ENCODE data around the gene PPCS. TPM values are rescaled to one million over a fixed set of nuclear protein-coding genes. Genes with fewer than 3 reads are reported as not detected.

PPCS gene
- total RNA-seq, 1 experiment from 2014 or later = 53.2 TPM

Other genes with a start within 250 kb of the PPCS start
- 51.1 TPM for gene FOXJ3, start 121.3 kb upstream of the PPCS start, total RNA-seq (2021; ENCODE audit: unreplicated experiment)
- 4.9 TPM for gene RIMKLA, start 75.8 kb upstream of the PPCS start, total RNA-seq (2021; ENCODE audit: unreplicated experiment)
- 0.25 TPM for gene ZMYND12, start 521 bp upstream of the PPCS start, total RNA-seq (2021; ENCODE audit: unreplicated experiment)
- 2.0 TPM for gene CCDC30, start 6.7 kb downstream of the PPCS start, total RNA-seq (2021; ENCODE audit: unreplicated experiment)
- 100 TPM for gene PPIH, start 201.9 kb downstream of the PPCS start, total RNA-seq (2021; ENCODE audit: unreplicated experiment)
- 1,009 TPM for gene YBX1, start 225.9 kb downstream of the PPCS start, total RNA-seq (2021; ENCODE audit: unreplicated experiment)

Data from HCT116 (cell line).